Transverse colon (tissue), 4 donors: Measurements from ENCODE around the gene CEACAM1. TPM values are rescaled to one million over a fixed set of nuclear protein-coding genes. Genes with fewer than 3 reads are reported as not detected.
"Not testable (repeated sequence)": the region's sequence is repeated elsewhere in the genome, so short reads cannot be mapped to it uniquely, and the experiment has no call there.

Source experiments
- DNase-seq: peaks from one replicate; pipeline ENCODE4 v3.0.0-alpha.2; 2019
- H3K27ac ChIP-seq, 4 donors: fragments of 200-600 bp; sonication (generic); 2 replicates each; pipeline ENCODE4 v1.5.1; 2016 to 2018; ENCODE audit warnings: inconsistent platforms in 4 of 4
- H3K27me3 ChIP-seq: fragments of 200-600 bp; sonication (generic); 2 replicates; pipeline ENCODE4 v1.5.1; 2017; ENCODE audit warnings: inconsistent platforms
- H3K36me3 ChIP-seq, 4 donors: fragments of 200-600 bp; sonication (generic); 2 replicates each; pipeline ENCODE4 v1.5.1; 2017 to 2019; ENCODE audit warnings: inconsistent platforms in 4 of 4
- H3K4me1 ChIP-seq, 4 donors: fragments of 200-600 bp; sonication (generic); 2 replicates each; pipeline ENCODE4 v1.5.1; 2017 to 2020; ENCODE audit warnings: inconsistent platforms in 4 of 4
- H3K4me3 ChIP-seq, 4 donors: fragments of 200-600 bp; sonication (generic); 1 replicate in 1 of 4; 2 replicates in 3 of 4; pipeline versions ENCODE4 v1.5.1 to v1.6.1; 2017 to 2019; ENCODE audit warnings: inconsistent platforms in 4 of 4
- H3K9me3 ChIP-seq, 2 donors: fragments of 200-600 bp; sonication (generic); 2 replicates each; pipeline ENCODE4 v1.5.1; 2017 to 2019; ENCODE audit warnings: inconsistent platforms in 2 of 2
- CTCF ChIP-seq, 5 experiments: fragments of 200-600 bp in 3 of 5; fragments of 450-650 bp in 2 of 5; sonication (generic) in 3 of 5; IDR thresholded peaks; 1 replicate in 2 of 5; 2 replicates in 3 of 5; pipeline ENCODE4 v1.5.1; 2016 to 2017; ENCODE audit warnings: antibody characterized with exemption in 5 of 5, inconsistent platforms in 3 of 5, mild to moderate bottlenecking in 2 of 5, moderate library complexity in 1 of 5
- EP300 ChIP-seq: sonication (generic); formaldehyde crosslinking; IDR thresholded peaks from one replicate; pipeline ENCODE4 v1.6.1; 2017; ENCODE audit warnings: antibody characterized with exemption, low read depth
- POLR2A ChIP-seq: fragments of 450-650 bp; IDR thresholded peaks from one replicate; pipeline ENCODE4 v1.6.1; 2016; ENCODE audit warnings: antibody characterized with exemption, mild to moderate bottlenecking, moderate library complexity
- POLR2AphosphoS5 ChIP-seq, 3 donors: sonication (generic); formaldehyde crosslinking; IDR thresholded peaks; one replicate each; pipeline ENCODE4 v1.6.1; 2016; ENCODE audit warnings: antibody characterized with exemption in 3 of 3
- WGBS, 2 donors: methylation state at CpG; one replicate each; pipeline ENCODE4 v1.1.5; 2018; ENCODE audit warnings: low coverage in 1 of 2; 5-methylcytosine and 5-hydroxymethylcytosine counted together
- in situ Hi-C, 4 donors: fragments of 200-750 bp; cut with MboI; loops; one replicate each; pipeline versions ENCODE4 v1.15.0 to v1.15.1; 2017; ENCODE audit warnings: low sequenced_read_pairs in 3 of 4, low pct_ligation_motif_present in 1 of 4, low pct_unique_long_range_greater_than_20kb in 1 of 4
- intact Hi-C: fragments of 100-400 bp; cut with DNase I; formaldehyde crosslinking; loops from one replicate; pipeline ENCODE4 v1.15.1; 2023; ENCODE audit warnings: low total_unique reads
- total RNA-seq, 4 donors: library from RNA; depleted of rRNA; stranded (reverse); fragments of >200 nt; gene quantifications; one replicate each; pipeline ENCODE4 v1.1.0, GENCODE V29; 2016

Gene CEACAM1
- total RNA-seq, 4 donors from 2014 or later: 38.6 to 835 (median 564) TPM

- Histone ChIP-seq H3K27ac (no peak overlapping the region), H3K9me3 (no peaks in the 10 kb centered on the region), H3K36me3 (no peaks in the 10 kb centered on the region), H3K4me1 (no peaks in the 10 kb centered on the region), H3K4me3 (no peak overlapping the region), H3K27me3 (no peaks in the 10 kb centered on the region)
- no peak for DNase-seq
- WGBS, 2 donors: 45 to 64% methylated on average over 4 to 6 of the region's 6 CpGs
- in situ Hi-C loops (no loop called here), intact Hi-C loops (no loop called here)
- no peak for TF ChIP-seq EP300
- TF ChIP-seq CTCF (IDR thresholded peaks at IDR 0.05): no peak
- no peak for TF ChIP-seq POLR2AphosphoS5 (IDR thresholded peaks at IDR 0.05)
Measured at GRCh38 chr19:42488783-42489521, 39.3 kb downstream of the CEACAM1 start.

GRCh38 chr19:42487798-42488178, 40.5 kb downstream of the CEACAM1 start:
- no peaks in the 10 kb centered on the region for H3K4me1 ChIP-seq
- H3K27ac ChIP-seq: no peak overlapping the region
- no peak overlapping the region for H3K4me3 ChIP-seq
- TF ChIP-seq CTCF (IDR thresholded peaks at IDR 0.05) (no peak), POLR2AphosphoS5 (IDR thresholded peaks at IDR 0.05) (no peak), EP300 (no peak), POLR2A (no peak)
- no peaks in the 10 kb centered on the region for H3K9me3 ChIP-seq
- in situ Hi-C loops: no loop called here
- WGBS, 2 donors: 90 to 93% methylated on average over 2 to 3 of the region's 3 CpGs
- intact Hi-C loops: no loop called here
- no peak for DNase-seq
- no peaks in the 10 kb centered on the region for H3K27me3 ChIP-seq
- no peaks in the 10 kb centered on the region for H3K36me3 ChIP-seq

GRCh38 chr19:42487032-42487797, 41.1 kb downstream of the CEACAM1 start:
- DNase-seq: no peak
- Histone ChIP-seq H3K9me3 (no peaks in the 10 kb centered on the region), H3K4me3 (no peak overlapping the region), H3K27me3 (no peaks in the 10 kb centered on the region), H3K27ac (no peak overlapping the region), H3K36me3 (no peaks in the 10 kb centered on the region), H3K4me1 (no peaks in the 10 kb centered on the region)
- no peak for TF ChIP-seq EP300
- TF ChIP-seq CTCF (IDR thresholded peaks at IDR 0.05): no peak
- TF ChIP-seq POLR2A: no peak
- TF ChIP-seq POLR2AphosphoS5 (IDR thresholded peaks at IDR 0.05): no peak
- in situ Hi-C loops: no loop called here
- intact Hi-C loops: no loop called here
- 71 to 75% methylated on average over 3 of the region's 3 CpGs for WGBS, 2 donors

GRCh38 chr19:42485036-42485435, 43.2 kb downstream of the CEACAM1 start:
- H3K9me3 ChIP-seq, in situ Hi-C loops, H3K27ac ChIP-seq, H3K4me1 ChIP-seq, H3K27me3 ChIP-seq, DNase-seq, intact Hi-C loops, H3K36me3 ChIP-seq, H3K4me3 ChIP-seq: not testable (repeated sequence)
- 87 to 88% methylated on average over 4 of the region's 4 CpGs for WGBS, 2 donors
